ENCODE data around the gene PAM. TPM values are rescaled to one million over a fixed set of nuclear protein-coding genes. Genes with fewer than 3 reads are reported as not detected.

The PAM gene
- total RNA-seq, 3 donors from 2014 or later: 159 to 227 (median 193) TPM

DNA sequence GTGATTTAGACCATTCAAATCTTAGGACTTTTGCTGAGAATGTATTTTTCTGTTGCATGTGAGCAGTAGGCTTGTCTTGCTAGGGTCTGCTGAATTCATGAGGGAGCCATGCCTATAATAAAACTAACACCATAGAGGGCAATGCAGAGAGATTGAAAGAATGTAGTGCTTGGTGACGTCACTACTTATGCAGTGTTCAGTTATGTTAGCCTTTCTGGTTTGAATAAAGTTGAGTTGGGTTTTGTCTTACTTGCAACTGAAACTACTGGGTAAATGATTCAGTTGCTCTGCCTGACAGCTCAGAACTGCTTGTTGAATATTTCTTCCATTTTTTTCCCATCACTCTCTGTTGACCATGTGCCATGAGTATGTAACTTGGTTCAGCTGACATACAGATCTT is 114.1 kb downstream of the PAM start:
- Histone ChIP-seq H3K4me3 (no peak overlapping the region), H3K27ac (no peak overlapping the region), H3K4me1 (no peaks in the 10 kb centered on the region), H3K9me3 (no peaks in the 10 kb centered on the region), H3K27me3 (no peaks in the 10 kb centered on the region), H3K36me3 (no peaks in the 10 kb centered on the region)
- DNase-seq (ENCODE audit: low spot score in 2 of 2): no peak
- intact Hi-C loops (cut with DNase I; ENCODE audit: low total_unique reads): no loop called here
- TF ChIP-seq POLR2AphosphoS5 (IDR thresholded peaks at IDR 0.05) (no peak), POLR2A (IDR thresholded peaks at IDR 0.05) (no peak), CTCF (IDR thresholded peaks at IDR 0.05) (no peak)

DNA sequence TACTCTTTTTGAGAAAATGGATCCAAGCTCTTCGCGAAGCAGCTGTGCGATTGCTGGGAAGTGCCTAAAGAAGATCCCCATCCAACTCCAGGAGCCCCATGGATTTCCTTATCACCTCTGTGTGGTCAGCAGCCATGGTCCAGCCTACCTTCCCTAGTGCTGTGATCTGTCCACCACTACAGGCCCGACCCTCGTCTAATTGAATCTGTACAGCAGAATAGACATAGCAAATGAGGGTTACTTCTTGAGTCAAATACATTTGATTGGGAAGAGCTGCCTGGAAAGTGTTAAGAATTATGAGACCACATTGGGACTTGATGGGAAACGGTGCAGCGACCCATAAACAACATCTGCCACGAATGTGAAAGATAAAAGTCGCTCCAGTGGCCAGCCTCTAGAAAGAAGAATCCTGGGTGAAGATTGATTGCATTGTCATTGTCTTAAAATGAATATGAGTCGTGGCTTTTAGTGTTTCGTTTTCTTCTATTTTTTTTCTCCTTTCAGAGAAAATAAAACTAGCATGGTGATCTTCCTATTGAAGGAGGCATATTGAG is 118.4 kb downstream of the PAM start:
- Histone ChIP-seq H3K27me3 (no peaks in the 10 kb centered on the region), H3K4me1 (no peaks in the 10 kb centered on the region), H3K36me3 (no peaks in the 10 kb centered on the region), H3K4me3 (no peak overlapping the region), H3K27ac (no peak overlapping the region), H3K9me3 (no peaks in the 10 kb centered on the region)
- no peak for TF ChIP-seq POLR2AphosphoS5 (IDR thresholded peaks at IDR 0.05)
- no peak for TF ChIP-seq POLR2A (IDR thresholded peaks at IDR 0.05)
- TF ChIP-seq CTCF (IDR thresholded peaks at IDR 0.05): no peak
- intact Hi-C loops (cut with DNase I; ENCODE audit: low total_unique reads): no loop called here
- no peak for DNase-seq (ENCODE audit: low spot score in 2 of 2)

GRCh38 chr5:102874054-102874453 is 118.9 kb downstream of the PAM start:
- Histone ChIP-seq H3K4me3 (no peak overlapping the region), H3K36me3 (no peaks in the 10 kb centered on the region), H3K27me3 (no peaks in the 10 kb centered on the region), H3K27ac (no peak overlapping the region), H3K4me1 (no peaks in the 10 kb centered on the region), H3K9me3 (no peaks in the 10 kb centered on the region)
- no peak for TF ChIP-seq POLR2A (IDR thresholded peaks at IDR 0.05)
- TF ChIP-seq CTCF (IDR thresholded peaks at IDR 0.05): no peak
- TF ChIP-seq POLR2AphosphoS5 (IDR thresholded peaks at IDR 0.05): no peak
- intact Hi-C loops (cut with DNase I; ENCODE audit: low total_unique reads): no loop called here
- DNase-seq (ENCODE audit: low spot score in 2 of 2): no peak

- H3K9me3 ChIP-seq: no peaks in the 10 kb centered on the region
- H3K4me3 ChIP-seq: no peak overlapping the region
- H3K27me3 ChIP-seq: no peaks in the 10 kb centered on the region
- no peaks in the 10 kb centered on the region for H3K4me1 ChIP-seq
- no peaks in the 10 kb centered on the region for H3K36me3 ChIP-seq
- intact Hi-C loops (cut with DNase I; ENCODE audit: low total_unique reads): no loop called here
- no peak overlapping the region for H3K27ac ChIP-seq
- TF ChIP-seq CTCF (IDR thresholded peaks at IDR 0.05) (no peak), POLR2A (IDR thresholded peaks at IDR 0.05) (no peak), POLR2AphosphoS5 (IDR thresholded peaks at IDR 0.05) (no peak)
- no peak for DNase-seq (ENCODE audit: low spot score in 2 of 2)
These were observed 120.6 kb downstream of the PAM start for GRCh38 chr5:102875721-102876123.

DNA sequence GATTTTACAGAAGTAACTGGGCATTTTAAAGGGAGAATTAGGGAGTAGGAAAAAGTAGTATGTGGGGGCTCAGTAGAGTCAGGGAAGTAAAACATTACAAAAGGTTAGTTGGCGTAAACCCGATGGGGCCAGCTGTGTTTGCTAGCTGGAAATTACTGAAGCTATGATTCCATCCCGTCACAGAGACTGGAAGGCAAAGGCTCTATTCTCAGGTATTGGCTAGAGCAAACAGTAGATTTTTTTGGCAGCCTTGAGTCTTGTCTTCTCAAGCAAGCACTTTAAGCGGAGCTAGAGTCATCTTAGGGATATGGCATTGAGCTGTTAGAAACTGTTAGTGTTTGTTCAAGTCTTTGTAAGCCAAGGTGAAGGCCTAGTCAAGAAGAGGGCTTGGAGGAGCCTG is 121.5 kb downstream of the PAM start:
- DNase-seq (ENCODE audit: low spot score in 2 of 2): no peak
- Histone ChIP-seq H3K36me3 (no peaks in the 10 kb centered on the region), H3K27me3 (no peaks in the 10 kb centered on the region), H3K4me3 (no peak overlapping the region), H3K27ac (no peak overlapping the region), H3K4me1 (no peaks in the 10 kb centered on the region), H3K9me3 (no peaks in the 10 kb centered on the region)
- intact Hi-C loops (cut with DNase I; ENCODE audit: low total_unique reads): no loop called here
- TF ChIP-seq POLR2AphosphoS5 (IDR thresholded peaks at IDR 0.05) (no peak), POLR2A (IDR thresholded peaks at IDR 0.05) (no peak)

GRCh38 chr5:102879741-102880140 is 124.6 kb downstream of the PAM start:
- H3K9me3 ChIP-seq: no peaks in the 10 kb centered on the region
- intact Hi-C loops (cut with DNase I; ENCODE audit: low total_unique reads): no loop called here
- no peaks in the 10 kb centered on the region for H3K36me3 ChIP-seq
- H3K4me1 ChIP-seq: no peaks in the 10 kb centered on the region
- H3K27ac ChIP-seq: no peak overlapping the region
- H3K27me3 ChIP-seq: no peaks in the 10 kb centered on the region
- DNase-seq (ENCODE audit: low spot score in 2 of 2): no peak
- H3K4me3 ChIP-seq: no peak overlapping the region
- TF ChIP-seq CTCF (IDR thresholded peaks at IDR 0.05) (no peak), POLR2A (IDR thresholded peaks at IDR 0.05) (no peak), POLR2AphosphoS5 (IDR thresholded peaks at IDR 0.05) (no peak)

Data from breast epithelium (tissue), 4 donors.